ENCODE measurements around the gene ACOX1. TPM values are rescaled to one million over a fixed set of nuclear protein-coding genes. Genes with fewer than 3 reads are reported as not detected.

Gene ACOX1
- total and polyA plus RNA-seq, 4 donors: 14.6 to 48.8 (median 28.8) TPM

Other genes starting within 250 kb of the ACOX1 start
- gene GALK1, start 214.0 kb downstream of the ACOX1 start, total RNA-seq: 10 to 100 TPM; 16.8 to 27.1 TPM
- 10 to 100 TPM; 16.9 to 44.8 TPM for gene GALK1, start 214.0 kb downstream of the ACOX1 start, polyA plus RNA-seq
- gene UNK, start 194.4 kb downstream of the ACOX1 start, total RNA-seq: 10 to 100 TPM; 28.9 to 34.1 TPM
- 10 to 100 TPM in 1 of 2 donors, 1 to 10 TPM in 1; 8.8 to 21.7 TPM for gene UNK, start 194.4 kb downstream of the ACOX1 start, polyA plus RNA-seq
- 10 to 100 TPM; 17.7 to 20.0 TPM for gene UNC13D, start 134.8 kb downstream of the ACOX1 start, total RNA-seq
- 10 to 100 TPM in 1 of 2 donors, 1 to 10 TPM in 1; 3.8 to 23.1 TPM for gene UNC13D, start 134.8 kb downstream of the ACOX1 start, polyA plus RNA-seq
- gene WBP2, start 123.8 kb downstream of the ACOX1 start, total RNA-seq: 100 to 1,000 TPM; 104 to 122 TPM
- 100 to 1,000 TPM in 1 of 2 donors, 10 to 100 TPM in 1; 54.6 to 123 TPM for gene WBP2, start 123.8 kb downstream of the ACOX1 start, polyA plus RNA-seq
- 10 to 100 TPM; 39.8 to 88.5 TPM for gene TRIM47, start 100.6 kb downstream of the ACOX1 start, total RNA-seq
- 10 to 100 TPM; 15.7 to 47.7 TPM for gene TRIM47, start 100.6 kb downstream of the ACOX1 start, polyA plus RNA-seq
- 10 to 100 TPM; 15.1 to 26.6 TPM for gene TRIM65, start 82.2 kb downstream of the ACOX1 start, total RNA-seq
- 10 to 100 TPM; 10.0 to 12.8 TPM for gene TRIM65, start 82.2 kb downstream of the ACOX1 start, polyA plus RNA-seq
- gene MRPL38, start 74.3 kb downstream of the ACOX1 start, total RNA-seq: 10 to 100 TPM; 51.3 to 65.4 TPM
- 100 to 1,000 TPM in 1 of 2 donors, 10 to 100 TPM in 1; 25.2 to 128 TPM for gene MRPL38, start 74.3 kb downstream of the ACOX1 start, polyA plus RNA-seq
- gene FBF1, start 38.1 kb downstream of the ACOX1 start, total RNA-seq: 10 to 100 TPM in 1 of 2 donors, 1 to 10 TPM in 1; 5.5 to 12.2 TPM
- 10 to 100 TPM in 1 of 2 donors, 1 to 10 TPM in 1; 1.0 to 21.6 TPM for gene FBF1, start 38.1 kb downstream of the ACOX1 start, polyA plus RNA-seq
- 10 to 100 TPM in 1 of 2 donors, 1 to 10 TPM in 1; 8.9 to 15.1 TPM for gene TEN1, start 74 bp upstream of the ACOX1 start, total RNA-seq
- gene TEN1, start 74 bp upstream of the ACOX1 start, polyA plus RNA-seq: 10 to 100 TPM; 18.8 to 19.7 TPM
- gene CDK3, start 21.7 kb upstream of the ACOX1 start, total RNA-seq: 1 to 10 TPM; 3.5 to 7.2 TPM
- gene CDK3, start 21.7 kb upstream of the ACOX1 start, polyA plus RNA-seq: 10 to 100 TPM in 1 of 2 donors, 1 to 10 TPM in 1; 3.9 to 24.0 TPM
- gene EVPL, start 48.1 kb upstream of the ACOX1 start, total RNA-seq: under 1 TPM; 0.16 to 0.21 TPM
- gene EVPL, start 48.1 kb upstream of the ACOX1 start, polyA plus RNA-seq: 10 to 100 TPM in 1 of 2 donors, under 1 TPM in 1; 0.10 to 12.5 TPM
- gene SRP68, start 93.4 kb upstream of the ACOX1 start, total RNA-seq: 10 to 100 TPM; 57.6 to 60.9 TPM
- 10 to 100 TPM; 35.1 to 41.8 TPM for gene SRP68, start 93.4 kb upstream of the ACOX1 start, polyA plus RNA-seq
- gene GALR2, start 95.6 kb upstream of the ACOX1 start, total RNA-seq: not detected
- not detected for gene GALR2, start 95.6 kb upstream of the ACOX1 start, polyA plus RNA-seq
- gene ZACN, start 100.0 kb upstream of the ACOX1 start, total RNA-seq: not detected
- gene ZACN, start 100.0 kb upstream of the ACOX1 start, polyA plus RNA-seq: 1 to 10 TPM in 1 of 2 donors, under 1 TPM in 1; 0.75 to 3.0 TPM
- 100 to 1,000 TPM in 1 of 2 donors, 10 to 100 TPM in 1; 98.8 to 138 TPM for gene EXOC7, start 124.6 kb upstream of the ACOX1 start, total RNA-seq
- 100 to 1,000 TPM in 1 of 2 donors, 10 to 100 TPM in 1; 25.7 to 102 TPM for gene EXOC7, start 124.6 kb upstream of the ACOX1 start, polyA plus RNA-seq
- not detected for gene FOXJ1, start 162.1 kb upstream of the ACOX1 start, total RNA-seq
- gene FOXJ1, start 162.1 kb upstream of the ACOX1 start, polyA plus RNA-seq: not detected

Data from aorta (tissue), 4 donors.